ENCODE data around the gene MRPL1. TPM values are rescaled to one million over a fixed set of nuclear protein-coding genes. Genes with fewer than 3 reads are reported as not detected.
"Not testable (repeated sequence)": the region's sequence is repeated elsewhere in the genome, so short reads cannot be mapped to it uniquely, and the experiment has no call there.

The MRPL1 gene
- total RNA-seq, 1 donor from 2014 or later = 23.1 TPM

DNA sequence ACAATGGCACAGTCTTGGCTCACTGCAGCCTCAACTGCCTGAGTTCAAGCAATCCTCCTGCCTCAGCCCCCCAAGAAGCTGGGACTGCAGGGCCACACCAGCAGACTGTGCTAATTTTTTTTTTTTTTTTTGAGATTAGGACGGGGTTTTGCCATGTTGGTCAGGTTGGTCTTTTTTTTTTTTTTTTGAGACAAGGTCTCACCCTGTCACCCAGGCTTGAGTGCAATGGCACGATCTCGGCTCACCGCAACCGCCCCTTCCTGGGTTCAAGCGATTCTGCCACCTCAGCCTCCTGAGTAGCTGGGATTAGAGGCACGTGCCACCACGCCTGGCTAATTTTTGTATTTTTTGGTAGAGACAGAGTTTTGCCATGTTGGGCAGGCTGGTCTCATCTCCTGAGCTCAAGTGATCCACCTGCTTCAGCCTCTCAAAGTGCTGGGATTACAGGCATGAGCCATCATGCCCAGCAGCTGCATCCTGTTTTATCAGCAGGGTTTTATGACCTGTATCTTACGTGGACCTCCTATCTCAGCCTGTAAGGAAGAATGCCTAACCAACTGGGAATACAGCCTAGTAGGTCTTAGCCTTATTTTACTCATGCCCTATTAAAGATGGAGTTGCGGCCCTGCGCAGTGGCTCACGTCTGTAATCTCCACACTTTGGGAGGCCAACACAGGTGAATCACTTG, 13.2 kb upstream of the MRPL1 start:
- DNase-seq (ENCODE audit: low read depth in 2 of 2) = peak in 1 of 2 donors; percentile 46

DNA sequence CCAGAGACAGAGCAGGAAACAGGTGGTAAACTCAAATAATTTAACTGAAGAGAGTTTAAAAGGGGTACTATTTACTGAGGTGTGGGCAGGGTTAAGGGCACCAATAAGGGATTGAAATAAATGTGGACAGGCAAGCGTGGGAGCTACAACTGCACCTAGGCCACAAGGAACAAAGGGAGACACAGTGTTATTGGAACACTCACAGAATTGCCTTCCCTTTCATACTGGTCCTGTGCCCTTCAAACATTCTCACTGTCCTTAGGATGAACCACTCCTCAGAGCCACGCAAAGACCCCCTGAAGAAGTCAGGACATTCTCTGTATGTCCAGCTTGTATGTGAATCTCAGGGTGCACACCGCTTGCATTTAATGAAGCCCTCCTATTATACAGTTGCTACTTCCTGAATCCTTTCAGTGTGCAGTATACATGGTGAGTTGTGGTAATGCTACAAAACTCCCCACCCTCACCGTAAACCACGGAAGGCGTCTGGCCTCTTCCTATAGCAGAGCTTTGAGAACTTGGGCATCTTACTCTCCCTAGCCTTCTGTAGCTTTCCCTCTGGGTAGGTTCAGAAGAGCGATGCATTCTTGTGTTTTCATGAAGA, 9.6 kb upstream of the MRPL1 start:
- no peak for DNase-seq (ENCODE audit: low read depth in 2 of 2)

DNA sequence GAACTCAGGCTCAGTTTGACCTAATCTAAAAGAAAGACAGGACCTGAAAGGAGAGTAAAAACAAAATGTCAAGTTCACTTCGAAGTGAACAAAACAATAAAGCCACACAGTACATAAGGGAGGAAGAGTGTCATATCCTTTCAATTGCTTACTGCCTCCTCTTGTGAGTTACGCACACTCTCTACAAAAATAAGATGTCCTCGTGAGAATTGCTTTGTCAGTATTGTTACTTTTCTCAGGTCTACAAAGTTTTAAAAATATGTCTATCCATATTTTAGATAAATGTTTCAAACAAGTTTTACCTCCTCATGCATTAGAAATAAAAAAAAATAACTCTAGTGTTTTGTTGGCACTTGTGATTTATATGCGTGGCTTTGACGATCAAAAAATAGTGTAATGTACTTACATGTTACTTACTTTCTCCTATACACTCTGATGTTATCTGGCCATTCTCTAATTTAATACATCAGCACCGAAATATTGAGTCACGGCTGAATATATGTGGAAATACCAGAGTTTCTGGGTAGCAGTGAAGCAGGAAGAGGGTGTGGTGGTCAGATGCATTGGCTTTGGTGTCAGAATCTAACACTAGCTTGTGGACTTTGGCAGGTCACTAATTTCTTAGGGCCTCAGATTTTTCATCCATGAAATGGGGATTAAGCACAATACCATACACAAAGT, 8.1 kb upstream of the MRPL1 start:
- DNase-seq (ENCODE audit: low read depth in 2 of 2) = peak; percentile 44 to 86

DNA sequence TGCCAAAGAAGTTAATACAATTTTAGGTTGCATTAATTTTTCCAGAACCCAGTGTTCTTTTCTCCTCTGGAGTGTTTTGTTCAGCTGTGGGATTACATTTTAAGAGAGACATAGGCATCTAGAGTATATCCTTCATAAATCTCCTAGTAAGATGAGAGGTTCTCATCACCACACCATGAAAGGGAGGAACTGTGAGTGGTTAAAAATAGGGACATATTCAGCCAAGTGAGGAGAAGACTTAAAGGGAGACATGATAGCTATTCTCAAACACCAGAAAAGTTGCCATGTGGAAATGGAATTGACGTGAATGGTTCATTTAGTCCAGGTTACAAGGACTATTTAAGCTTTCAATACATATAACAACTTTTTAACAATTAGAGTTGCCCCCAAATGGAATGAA, 6.5 kb upstream of the MRPL1 start:
- DNase-seq (ENCODE audit: low read depth in 2 of 2) = no peak

DNA sequence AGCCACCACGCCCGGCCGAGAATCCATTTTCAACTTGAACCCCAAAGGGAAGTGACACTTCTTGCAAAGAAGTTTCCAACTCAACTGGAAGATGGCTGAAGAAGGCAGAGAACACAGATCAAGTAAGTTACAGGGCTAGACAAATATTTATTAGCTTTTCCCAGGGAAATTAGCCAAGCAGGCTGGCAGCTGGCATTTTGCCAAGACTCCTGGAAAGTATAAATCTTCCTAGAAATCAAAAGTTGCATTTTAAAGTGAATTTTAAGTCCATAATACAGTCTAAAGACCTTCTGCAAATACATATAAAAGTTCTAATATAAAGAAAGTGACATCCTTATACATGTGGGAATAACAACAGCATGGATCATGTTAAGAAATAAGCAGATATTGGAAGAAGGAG, 3.4 kb upstream of the MRPL1 start:
- DNase-seq (ENCODE audit: low read depth in 2 of 2) = peak in 1 of 2 donors; percentile 17

DNA sequence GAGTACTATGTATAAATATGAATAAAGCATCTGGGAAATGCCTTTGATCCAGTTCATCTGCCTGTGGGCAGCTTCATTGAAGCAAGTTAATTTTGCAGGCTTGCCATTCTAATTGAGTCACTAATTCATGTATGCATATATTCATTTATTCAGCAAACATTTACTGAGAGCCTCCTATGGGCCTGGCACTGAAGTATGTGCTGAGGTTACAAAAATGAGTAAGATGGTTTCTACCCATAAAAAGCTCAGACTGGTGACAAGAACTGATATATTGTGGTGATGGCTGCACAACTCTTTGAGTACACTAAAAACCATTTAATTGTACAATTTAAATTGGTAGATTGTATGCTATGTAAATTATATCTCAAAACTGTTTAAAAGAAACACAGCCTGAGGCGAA, 1.1 kb upstream of the MRPL1 start:
- peak in 1 of 2 donors; percentile 19 for DNase-seq (ENCODE audit: low read depth in 2 of 2)

DNA sequence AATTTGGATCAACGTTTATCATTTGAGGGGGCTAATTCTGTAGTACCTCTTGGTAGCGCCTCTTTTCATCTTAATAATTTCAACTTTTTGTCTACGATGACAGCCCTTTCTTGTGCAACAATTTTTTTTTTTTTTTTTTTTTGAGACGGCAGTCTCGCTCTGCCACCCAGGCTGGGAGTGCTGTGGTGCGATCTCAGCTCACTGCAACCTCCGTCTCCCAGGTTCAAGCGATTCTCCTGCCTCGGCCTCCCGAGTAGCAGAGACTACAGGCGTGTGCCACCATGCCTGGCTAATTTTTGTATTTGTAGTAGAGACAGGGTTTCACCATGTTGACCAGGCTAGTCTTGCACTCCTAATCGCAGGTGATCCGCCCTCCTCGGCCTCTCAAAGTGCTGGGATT, 711 bp downstream of the MRPL1 start:
- not testable (repeated sequence) for DNase-seq (ENCODE audit: low read depth in 2 of 2)

DNA sequence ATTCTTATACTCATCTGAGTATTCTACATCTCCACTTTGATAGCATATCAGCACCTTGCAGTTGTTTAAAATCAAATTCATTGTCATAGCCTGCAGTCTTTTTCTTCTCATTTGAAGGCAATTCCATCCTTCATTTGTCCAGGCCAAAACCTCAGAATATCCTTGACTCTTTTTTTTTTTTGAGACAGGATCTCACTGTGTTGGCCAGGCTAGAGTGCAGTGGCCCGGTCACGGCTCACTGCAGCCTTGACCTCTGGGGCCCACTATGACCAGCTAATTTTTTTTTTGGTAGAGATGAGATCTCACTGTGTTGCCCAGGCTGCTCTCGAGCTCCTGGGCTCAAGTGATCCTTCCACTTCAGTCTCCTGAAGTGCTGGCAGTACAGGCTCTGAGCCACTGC, 2.6 kb downstream of the MRPL1 start:
- DNase-seq (ENCODE audit: low read depth in 2 of 2) = no peak

DNA sequence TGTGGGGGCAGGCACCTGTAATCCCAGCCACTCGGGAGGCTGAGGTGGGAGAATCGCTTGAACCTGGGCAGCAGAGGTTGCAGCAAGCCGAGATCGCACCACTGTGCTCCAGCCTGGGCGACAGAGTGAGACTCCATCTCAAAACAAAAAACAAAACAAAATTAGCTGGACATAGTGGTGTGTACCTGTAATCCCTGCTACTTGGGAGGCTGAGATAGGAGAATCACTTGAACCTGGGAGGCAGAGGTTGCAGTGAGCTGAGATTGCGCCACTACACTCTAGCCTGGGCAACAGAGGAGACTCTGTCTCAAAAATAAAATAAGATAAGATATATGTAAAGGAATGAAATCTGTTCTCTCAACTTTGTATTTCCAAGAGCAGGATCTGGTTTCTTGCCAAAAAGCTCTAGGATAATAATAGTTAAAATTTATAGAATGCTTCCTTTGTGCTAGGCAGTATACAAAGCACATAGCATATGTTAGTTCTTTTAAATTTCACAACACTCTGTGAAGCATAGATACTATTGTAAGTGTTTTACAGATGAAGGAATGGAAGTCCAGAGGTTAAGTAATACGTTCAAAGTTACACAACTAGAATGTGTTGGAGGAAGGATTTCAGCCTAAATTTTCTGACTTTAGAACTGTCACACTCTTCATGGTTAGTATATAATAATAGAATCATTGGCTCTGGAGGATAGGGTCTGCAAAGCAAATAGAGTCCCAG, 10.3 kb downstream of the MRPL1 start:
- no peak for DNase-seq (ENCODE audit: low read depth in 2 of 2)

DNA sequence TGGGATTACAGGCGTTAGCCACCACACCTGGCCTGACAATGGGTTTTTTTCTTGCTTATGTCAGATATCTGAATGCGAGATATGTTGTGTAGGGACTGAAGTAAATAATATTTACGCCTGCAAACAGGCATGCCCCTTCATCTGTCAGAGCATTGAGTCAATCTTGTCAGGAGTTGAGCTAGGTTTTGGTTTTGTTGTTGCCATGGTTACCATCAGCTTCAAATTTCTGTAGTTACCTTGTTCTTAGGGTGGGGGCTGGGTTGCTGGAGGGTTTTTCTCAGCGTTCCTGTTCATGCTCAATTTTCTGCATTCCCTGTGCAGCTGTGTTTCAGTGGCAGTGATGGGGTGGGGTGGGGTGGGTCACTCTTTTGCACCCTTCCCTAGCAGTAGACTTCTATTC, 14.5 kb downstream of the MRPL1 start:
- no peak for DNase-seq (ENCODE audit: low read depth in 2 of 2)

DNA sequence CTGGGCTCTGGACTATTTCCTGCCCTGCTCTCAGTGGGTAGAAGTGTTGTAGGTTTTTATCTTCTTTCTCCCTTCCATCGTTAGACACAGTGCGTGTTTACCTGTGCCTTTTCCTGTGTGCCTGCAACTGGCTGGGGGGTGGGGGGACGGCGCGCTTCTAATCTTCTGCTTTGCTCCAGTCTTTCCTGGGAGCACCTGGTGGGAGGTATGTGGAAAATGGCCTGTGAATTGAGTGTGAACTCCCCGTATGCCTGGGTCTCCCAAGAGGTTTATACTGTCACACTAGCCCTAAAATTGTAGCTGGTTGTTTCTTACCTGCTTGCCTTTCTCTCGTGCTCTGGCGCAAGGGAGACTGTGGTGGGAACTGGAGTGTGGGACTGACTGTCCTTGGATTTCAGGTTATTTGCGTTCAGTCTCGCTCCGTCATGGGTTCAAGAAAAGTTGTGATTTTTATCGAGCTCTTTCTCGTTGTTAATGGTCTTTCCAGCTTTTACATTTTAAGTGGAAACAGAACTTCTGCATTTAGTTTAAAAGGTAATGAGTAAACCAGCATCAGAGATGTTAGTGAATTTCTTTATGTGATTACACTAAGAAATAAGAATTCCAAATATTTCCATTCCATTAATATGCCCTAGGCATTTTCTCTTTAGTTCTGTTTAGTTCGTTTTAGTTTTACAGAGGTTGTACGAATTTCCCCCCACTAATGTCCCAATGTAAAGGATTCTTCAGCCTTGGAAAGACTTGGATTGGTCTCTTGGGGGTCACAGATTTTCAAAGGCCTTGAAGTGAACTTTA, 15.3 kb downstream of the MRPL1 start:
- no peak for DNase-seq (ENCODE audit: low read depth in 2 of 2)

DNA sequence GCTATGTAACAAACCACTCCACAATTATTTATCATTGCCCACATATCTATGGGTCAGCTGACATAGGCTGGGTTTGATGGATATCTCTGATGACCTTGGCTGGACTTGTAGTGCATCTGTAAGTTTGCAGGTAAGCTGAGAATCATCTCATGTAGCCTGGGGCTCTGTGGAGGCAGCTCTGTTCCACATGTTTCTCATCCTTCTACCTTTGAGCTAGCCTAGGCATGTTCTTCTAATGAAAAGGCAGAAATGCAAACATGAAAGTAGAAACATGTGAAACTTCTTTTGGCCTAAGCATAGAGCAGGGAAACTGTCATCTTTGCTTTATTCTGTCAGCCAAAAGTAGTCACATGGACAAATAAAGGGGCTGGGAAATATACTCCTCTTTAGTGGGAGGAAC, 18.2 kb downstream of the MRPL1 start:
- DNase-seq (ENCODE audit: low read depth in 2 of 2) = no peak

DNA sequence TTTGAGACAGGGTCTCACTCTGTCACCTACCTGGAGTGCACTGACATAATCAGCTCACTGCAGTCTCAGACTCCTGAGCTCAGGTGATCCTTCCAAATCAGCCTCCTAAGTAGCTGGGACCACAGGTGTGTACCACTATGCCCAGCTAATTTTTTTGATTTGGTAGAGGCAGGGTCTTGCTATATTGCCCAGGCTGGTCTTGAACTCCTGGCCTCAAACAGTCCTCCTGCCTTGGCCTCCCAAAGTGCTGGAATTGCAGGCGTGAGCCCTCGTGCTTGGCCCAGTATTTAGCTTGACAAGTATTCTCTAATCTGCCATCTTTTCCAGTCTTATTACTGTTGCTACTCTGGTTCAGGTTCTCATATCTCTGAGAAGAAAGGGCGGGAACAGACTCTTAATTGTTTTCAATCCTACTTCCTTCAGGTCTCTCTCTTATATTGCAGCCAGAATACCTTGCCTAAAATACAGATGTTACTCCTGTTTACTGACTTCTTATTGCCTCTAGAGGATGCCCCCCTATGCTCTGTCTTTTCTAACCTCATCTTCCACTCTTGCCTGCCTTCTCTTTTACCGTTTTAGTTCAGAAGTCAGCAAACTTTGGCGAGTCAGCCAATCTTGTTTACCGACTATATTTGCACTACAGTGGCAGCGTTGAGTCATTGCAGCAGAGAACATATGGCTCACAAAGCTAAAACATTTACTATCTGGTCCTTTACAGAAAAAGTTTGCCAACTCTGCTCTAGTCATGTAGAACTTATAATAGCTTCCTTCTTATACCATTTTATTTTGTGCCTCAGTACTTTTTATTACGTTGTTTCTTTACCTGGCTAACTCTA, 19.0 kb downstream of the MRPL1 start:
- no peak for DNase-seq (ENCODE audit: low read depth in 2 of 2)

DNA sequence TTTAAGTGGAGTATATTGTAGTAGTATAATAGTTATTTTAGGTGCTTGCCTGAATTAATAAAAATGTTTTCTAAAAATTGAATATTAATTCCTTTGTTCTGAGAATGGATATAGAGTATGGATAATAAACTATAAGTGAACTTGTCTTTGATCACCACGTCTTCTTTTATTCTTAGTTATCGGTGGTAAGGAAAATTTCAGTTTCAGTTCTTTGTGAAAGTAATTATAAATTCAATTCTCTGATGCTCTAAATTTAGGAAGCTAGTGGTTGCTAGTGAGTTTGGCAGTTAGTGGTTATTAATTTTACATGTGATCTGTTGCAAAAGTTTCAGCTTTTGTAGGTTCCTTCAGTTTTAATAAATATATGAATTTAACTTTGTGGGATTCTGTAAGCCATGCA, 30.8 kb downstream of the MRPL1 start:
- DNase-seq (ENCODE audit: low read depth in 2 of 2) = no peak

DNA sequence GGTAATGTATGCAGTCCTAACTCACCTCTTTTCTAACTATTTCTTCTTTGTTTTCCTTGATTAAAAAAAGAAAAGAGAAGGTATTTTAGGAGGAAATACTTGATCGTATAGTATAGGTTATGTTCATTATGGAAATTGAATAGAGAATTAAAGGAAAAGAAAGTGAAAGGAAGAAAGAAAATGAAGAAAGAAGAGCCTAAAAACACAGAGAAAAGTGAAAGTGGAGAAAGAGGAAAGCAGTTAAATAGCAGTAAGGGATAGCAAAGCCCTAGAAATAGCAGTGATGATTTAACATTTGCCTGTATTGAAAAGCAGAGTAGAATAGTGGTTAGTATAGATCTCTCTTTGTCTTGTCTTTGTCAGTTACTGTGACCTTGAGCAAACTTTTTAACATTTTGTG, 37.0 kb downstream of the MRPL1 start:
- DNase-seq (ENCODE audit: low read depth in 2 of 2) = no peak

DNA sequence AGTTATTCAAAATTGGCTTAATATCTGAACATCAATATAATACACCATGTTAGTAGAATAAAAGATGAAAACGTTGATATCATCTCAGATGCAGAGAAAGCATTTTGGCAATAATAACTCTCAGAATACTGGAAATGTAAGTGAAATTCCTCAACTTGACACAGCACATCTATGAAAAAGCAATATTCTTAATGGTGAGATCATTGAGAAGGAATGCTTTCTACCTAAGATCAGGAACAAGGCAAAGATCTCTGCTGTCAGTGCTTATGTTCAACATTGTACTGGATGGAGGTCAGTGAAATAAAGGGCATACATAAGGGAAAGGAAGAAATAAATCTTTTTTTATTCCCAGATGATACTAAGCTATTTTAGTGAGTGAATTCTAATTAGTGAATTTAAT, 40.6 kb downstream of the MRPL1 start:
- DNase-seq (ENCODE audit: low read depth in 2 of 2) = no peak

DNA sequence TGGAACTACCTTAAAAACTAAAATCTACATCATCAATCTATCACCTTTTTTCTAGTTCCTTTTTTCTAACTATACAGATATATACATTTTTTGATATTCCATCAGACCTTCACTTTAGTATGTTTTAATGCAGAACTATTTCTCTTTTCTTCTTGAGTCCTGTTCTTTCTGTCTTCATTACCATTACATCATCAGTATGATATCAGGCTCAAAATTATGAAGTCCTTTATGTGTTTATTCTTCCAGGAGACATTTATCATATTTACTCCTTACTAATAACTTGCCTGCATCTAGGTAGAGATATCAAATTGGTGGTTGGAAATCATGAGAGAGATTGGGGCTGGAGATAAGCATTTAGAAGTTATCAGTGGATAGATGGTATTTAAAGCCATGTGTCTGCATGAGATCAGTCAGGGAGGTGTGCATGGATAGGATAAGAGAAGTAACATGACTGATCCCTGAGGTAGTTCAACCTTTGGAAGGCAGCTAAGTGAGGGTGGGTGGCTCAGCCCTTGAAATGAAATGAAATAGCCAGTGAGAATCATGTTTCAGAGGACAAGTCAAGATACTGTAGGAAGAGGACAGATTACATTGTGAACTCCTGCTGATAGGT, 43.1 kb downstream of the MRPL1 start:
- DNase-seq (ENCODE audit: low read depth in 2 of 2) = no peak

DNA sequence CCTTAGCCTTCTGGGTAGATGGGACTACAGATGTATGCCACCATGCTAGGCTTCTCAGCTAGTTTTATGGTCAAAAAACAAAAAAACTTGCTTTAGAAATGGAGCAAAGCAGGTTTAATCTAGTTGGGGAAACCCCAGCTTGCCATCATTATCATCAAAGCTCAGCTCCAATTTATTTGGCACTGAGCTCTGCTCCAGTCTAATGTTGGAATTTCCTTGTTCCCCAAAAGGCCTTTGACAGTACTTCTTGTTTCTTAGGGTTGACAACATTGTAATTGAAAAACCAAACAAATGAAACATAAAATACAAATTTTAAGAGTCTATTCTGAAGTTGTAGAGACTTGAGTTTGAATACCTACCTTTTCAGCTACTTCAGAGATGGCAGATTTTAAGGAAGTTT, 48.0 kb downstream of the MRPL1 start:
- DNase-seq (ENCODE audit: low read depth in 2 of 2) = no peak

DNA sequence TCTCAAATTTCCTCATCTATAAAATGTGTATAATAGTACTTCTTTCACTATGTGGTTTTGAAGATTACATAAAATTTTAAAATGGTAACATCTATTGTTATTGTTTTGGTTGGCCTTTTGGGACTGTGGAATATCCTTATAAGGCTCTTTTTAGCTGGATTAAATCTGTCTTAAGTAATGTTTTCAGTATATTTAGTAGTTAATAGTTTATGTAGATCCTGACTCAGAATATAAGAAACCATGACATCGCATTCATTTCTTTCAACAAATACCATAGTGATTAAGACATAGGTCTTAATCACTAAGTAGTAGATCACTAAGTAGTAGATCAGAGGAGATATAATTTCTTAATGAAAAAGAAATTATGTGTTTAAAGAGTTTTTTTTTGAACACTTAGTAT, 48.5 kb downstream of the MRPL1 start:
- DNase-seq (ENCODE audit: low read depth in 2 of 2) = no peak

DNA sequence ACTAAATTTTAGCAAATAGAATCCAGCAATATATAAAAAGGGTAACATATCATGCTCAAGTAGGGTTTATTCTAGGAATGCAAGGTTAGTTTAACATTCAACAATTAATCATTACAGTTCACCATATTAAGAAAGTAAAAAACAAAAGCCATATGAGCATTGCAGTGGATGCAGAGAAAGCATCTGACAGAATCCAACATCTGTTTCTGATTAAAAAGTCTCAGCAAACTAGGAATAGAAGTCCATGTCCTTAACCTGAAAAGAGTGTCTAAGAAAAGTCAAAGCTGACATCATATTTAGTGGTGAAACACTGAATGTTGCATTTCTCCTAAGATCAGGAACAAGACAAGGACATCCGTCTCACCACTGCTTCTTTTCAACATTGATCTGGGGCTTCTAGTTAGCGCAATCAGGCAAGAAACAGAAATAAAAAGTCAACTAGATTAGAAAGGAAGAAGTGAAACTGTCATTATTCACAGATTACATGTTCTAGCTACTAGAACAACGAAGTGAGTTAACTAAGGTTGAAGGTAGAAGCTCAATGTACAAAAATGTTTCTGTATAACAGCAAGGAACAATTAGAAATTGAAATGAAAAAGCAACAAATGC, 49.3 kb downstream of the MRPL1 start:
- DNase-seq (ENCODE audit: low read depth in 2 of 2) = no peak
